ENCODE measurements around the gene RRP1.

DNA sequence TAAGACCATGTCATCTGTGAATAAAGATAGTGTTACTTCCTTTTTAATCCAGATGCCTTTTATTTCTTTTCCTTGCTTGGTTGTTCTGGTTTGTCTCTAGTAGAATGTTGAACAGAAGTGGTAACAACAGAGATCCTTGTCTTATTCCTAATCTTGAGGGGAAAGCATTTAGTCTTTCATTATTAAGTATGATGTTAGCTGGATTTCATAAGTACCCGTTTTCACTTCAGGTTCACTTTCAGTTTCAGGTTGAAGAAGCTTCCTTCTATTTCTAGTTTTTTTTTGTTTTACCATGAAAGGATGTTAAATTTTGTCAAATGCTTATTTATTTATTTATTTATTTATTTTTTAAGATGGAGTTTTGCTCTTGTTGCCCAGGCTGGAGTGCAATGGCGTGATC is 53.4 kb downstream of the RRP1 start:
- TF ChIP-seq SIN3A (IDR thresholded peaks at IDR 0.05; ENCODE audit: low read depth) (no peak), CBX3 (IDR thresholded peaks at IDR 0.05; ENCODE audit: low read depth) (no peak)
- TF ChIP-seq, protein P1, sequence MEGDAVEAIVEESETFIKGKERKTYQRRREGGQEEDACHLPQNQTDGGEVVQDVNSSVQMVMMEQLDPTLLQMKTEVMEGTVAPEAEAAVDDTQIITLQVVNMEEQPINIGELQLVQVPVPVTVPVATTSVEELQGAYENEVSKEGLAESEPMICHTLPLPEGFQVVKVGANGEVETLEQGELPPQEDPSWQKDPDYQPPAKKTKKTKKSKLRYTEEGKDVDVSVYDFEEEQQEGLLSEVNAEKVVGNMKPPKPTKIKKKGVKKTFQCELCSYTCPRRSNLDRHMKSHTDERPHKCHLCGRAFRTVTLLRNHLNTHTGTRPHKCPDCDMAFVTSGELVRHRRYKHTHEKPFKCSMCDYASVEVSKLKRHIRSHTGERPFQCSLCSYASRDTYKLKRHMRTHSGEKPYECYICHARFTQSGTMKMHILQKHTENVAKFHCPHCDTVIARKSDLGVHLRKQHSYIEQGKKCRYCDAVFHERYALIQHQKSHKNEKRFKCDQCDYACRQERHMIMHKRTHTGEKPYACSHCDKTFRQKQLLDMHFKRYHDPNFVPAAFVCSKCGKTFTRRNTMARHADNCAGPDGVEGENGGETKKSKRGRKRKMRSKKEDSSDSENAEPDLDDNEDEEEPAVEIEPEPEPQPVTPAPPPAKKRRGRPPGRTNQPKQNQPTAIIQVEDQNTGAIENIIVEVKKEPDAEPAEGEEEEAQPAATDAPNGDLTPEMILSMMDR (IDR thresholded peaks at IDR 0.05 in 2 of 3, conservative IDR thresholded peaks at IDR 0.05 in 1 of 3; ENCODE audit: borderline replicate concordance in 1 of 3, insufficient read depth in 1 of 3, low read depth in 2 of 3, low read length in 2 of 3), result no peak
